Progenitor cell of endocrine pancreas (in vitro differentiated cells): ENCODE data around the gene ATP8A2. TPM values are rescaled to one million over a fixed set of nuclear protein-coding genes. Genes with fewer than 3 reads are reported as not detected.
A peak's percentile ranks its signal among the peaks of the same experiment; 100 is the strongest.

Source experiments
- DNase-seq: peaks from one replicate; pipeline ENCODE4 v3.0.0; 2021; ENCODE audit warnings: low spot score; ENCODE audit not compliant: unreplicated experiment
- H3K27ac Mint-ChIP-seq: 2 replicates; pipeline ENCODE4 v1.8.0; 2021; ENCODE audit warnings: mild to moderate bottlenecking, moderate library complexity, mixed read lengths
- H3K27me3 Mint-ChIP-seq: 2 replicates; pipeline ENCODE4 v1.8.0; 2021; ENCODE audit warnings: mixed read lengths
- H3K36me3 Mint-ChIP-seq: 2 replicates; pipeline ENCODE4 v1.8.0; 2022; ENCODE audit warnings: mixed read lengths; ENCODE audit not compliant: insufficient read depth
- H3K4me1 Mint-ChIP-seq: 2 replicates; pipeline ENCODE4 v1.8.0; 2021; ENCODE audit warnings: low read depth, mixed read lengths
- H3K4me3 Mint-ChIP-seq: 2 replicates; pipeline ENCODE4 v1.8.0; 2021; ENCODE audit warnings: low read depth, mild to moderate bottlenecking, moderate library complexity, mixed read lengths
- H3K9me3 Mint-ChIP-seq: 2 replicates; pipeline ENCODE4 v1.8.0; 2021; ENCODE audit warnings: low read depth, mixed read lengths
- CTCF ChIP-seq: fragments of 200-600 bp; sonication (generic); IDR thresholded peaks from one replicate; pipeline ENCODE4 v1.5.0; 2021; ENCODE audit warnings: antibody characterized with exemption, mild to moderate bottlenecking; ENCODE audit not compliant: unreplicated experiment
- total RNA-seq: library from RNA; stranded (reverse); gene quantifications from 2 replicates; pipeline ENCODE4 v1.2.1, GENCODE V29; 2021

ATP8A2 gene
- total RNA-seq, 1 donor from 2014 or later: 0.38 TPM

- no peak overlapping the region for H3K27ac Mint-ChIP-seq
- H3K4me1 Mint-ChIP-seq: peaks cover 60% of the 10 kb centered on the region
Observed at GRCh38 chr13:26021516-26021915, 649.7 kb downstream of the ATP8A2 start.

GRCh38 chr13:26021956-26022355 is 650.2 kb downstream of the ATP8A2 start:
- Mint-ChIP-seq H3K36me3 (no peaks in the 10 kb centered on the region), H3K4me1 (peaks cover 62% of the 10 kb centered on the region), H3K27me3 (peaks cover 24% of the 10 kb centered on the region), H3K9me3 (no peaks in the 10 kb centered on the region), H3K4me3 (no peak overlapping the region), H3K27ac (peak overlapping the region; percentile 81)
- no peak for TF ChIP-seq CTCF
- no peak for DNase-seq

More at GRCh38 chr13:26021516-26021915, 649.7 kb downstream of the ATP8A2 start:
- H3K9me3 Mint-ChIP-seq: no peaks in the 10 kb centered on the region
- no peak for DNase-seq
- no peak for TF ChIP-seq CTCF
- peaks cover 24% of the 10 kb centered on the region for H3K27me3 Mint-ChIP-seq
- no peaks in the 10 kb centered on the region for H3K36me3 Mint-ChIP-seq
- H3K4me3 Mint-ChIP-seq: no peak overlapping the region

GRCh38 chr13:26022538-26023292 is 650.9 kb downstream of the ATP8A2 start:
- no peaks in the 10 kb centered on the region for H3K9me3 Mint-ChIP-seq
- H3K4me3 Mint-ChIP-seq: no peak overlapping the region
- peaks cover 19% of the 10 kb centered on the region for H3K27me3 Mint-ChIP-seq
- no peak for DNase-seq
- no peak for TF ChIP-seq CTCF
- peaks cover 62% of the 10 kb centered on the region for H3K4me1 Mint-ChIP-seq
- peak overlapping the region; percentile 81 for H3K27ac Mint-ChIP-seq
- H3K36me3 Mint-ChIP-seq: no peaks in the 10 kb centered on the region

GRCh38 chr13:26024558-26024957 is 652.8 kb downstream of the ATP8A2 start:
- peaks cover 65% of the 10 kb centered on the region for H3K4me1 Mint-ChIP-seq
- TF ChIP-seq CTCF: no peak
- no peaks in the 10 kb centered on the region for H3K9me3 Mint-ChIP-seq
- DNase-seq: no peak
- H3K27ac Mint-ChIP-seq: peak overlapping the region; percentile 53
- no peaks in the 10 kb centered on the region for H3K36me3 Mint-ChIP-seq
- peaks cover 11% of the 10 kb centered on the region for H3K27me3 Mint-ChIP-seq
- H3K4me3 Mint-ChIP-seq: no peak overlapping the region

GRCh38 chr13:26025196-26025595 is 653.4 kb downstream of the ATP8A2 start:
- H3K27ac Mint-ChIP-seq: peak overlapping the region; percentile 48

More at GRCh38 chr13:26025196-26025595, 653.4 kb downstream of the ATP8A2 start:
- Mint-ChIP-seq H3K9me3 (no peaks in the 10 kb centered on the region), H3K27me3 (peaks cover 14% of the 10 kb centered on the region), H3K36me3 (no peaks in the 10 kb centered on the region), H3K4me3 (no peak overlapping the region), H3K4me1 (peaks cover 62% of the 10 kb centered on the region)
- no peak for DNase-seq
- TF ChIP-seq CTCF: no peak
